Natural killer cell (primary cell): Measurements from ENCODE around the gene MED17. TPM values are rescaled to one million over a fixed set of nuclear protein-coding genes. Genes with fewer than 3 reads are reported as not detected.
A peak's percentile ranks its signal among the peaks of the same experiment; 100 is the strongest.

Experiments
- ATAC-seq, 3 donors: fragments of 150-1000 bp in 2 of 3; fragments of 200-7000 bp in 1 of 3; cut with Tn5 transposase; 1 replicate in 1 of 3; 2 replicates in 2 of 3; pipeline ENCODE4 v1.10.0; 2021; ENCODE audit warnings: mild to moderate bottlenecking in 2 of 3, moderate library complexity in 2 of 3
- DNase-seq, 2 donors: peaks; one replicate each; pipeline versions ENCODE4 v3.0.0 to v3.0.0-alpha.2; 2013 to 2021; ENCODE audit warnings: mixed read lengths in 1 of 2
- H3K27ac ChIP-seq: one replicate; pipeline ENCODE4 v1.5.1; 2013; ENCODE audit warnings: mild to moderate bottlenecking, low read length
- H3K27me3 ChIP-seq: one replicate; pipeline ENCODE4 v1.6.1; 2013; ENCODE audit warnings: low read length; ENCODE audit not compliant: control insufficient read depth, insufficient read depth
- H3K36me3 ChIP-seq: one replicate; pipeline ENCODE4 v1.6.1; 2013; ENCODE audit warnings: low read length; ENCODE audit not compliant: control insufficient read depth, insufficient read depth
- H3K4me1 ChIP-seq: one replicate; pipeline ENCODE4 v1.6.1; 2013; ENCODE audit warnings: low read length; ENCODE audit not compliant: control insufficient read depth, insufficient read depth
- H3K4me3 ChIP-seq: one replicate; pipeline ENCODE4 v1.5.1; 2013; ENCODE audit warnings: low read length
- H3K9me3 ChIP-seq: one replicate; pipeline ENCODE4 v1.6.1; 2013; ENCODE audit warnings: low read length; ENCODE audit not compliant: control insufficient read depth, insufficient read depth
- H3K27ac Mint-ChIP-seq, 2 donors: one replicate each; pipeline ENCODE4 v1.8.0; 2022; ENCODE audit warnings: mild to moderate bottlenecking in 2 of 2, mixed read lengths in 2 of 2, moderate library complexity in 1 of 2
- H3K27me3 Mint-ChIP-seq, 2 donors: one replicate each; pipeline ENCODE4 v1.8.0; 2022; ENCODE audit warnings: low read depth in 2 of 2, mixed read lengths in 2 of 2
- H3K36me3 Mint-ChIP-seq: one replicate; pipeline ENCODE4 v1.8.0; 2022; ENCODE audit warnings: mixed read lengths
- H3K4me1 Mint-ChIP-seq, 2 donors: one replicate each; pipeline ENCODE4 v1.8.0; 2022; ENCODE audit warnings: mixed read lengths in 2 of 2
- H3K4me3 Mint-ChIP-seq: one replicate; pipeline ENCODE4 v1.8.0; 2022; ENCODE audit warnings: mild to moderate bottlenecking, moderate library complexity, mixed read lengths
- H3K9me3 Mint-ChIP-seq, 2 donors: one replicate each; pipeline ENCODE4 v1.8.0; 2022; ENCODE audit warnings: mixed read lengths in 2 of 2
- CTCF ChIP-seq: fragments of 200-600 bp; IDR thresholded peaks from one replicate; pipeline ENCODE4 v1.8.0; 2022; ENCODE audit warnings: antibody characterized with exemption
- WGBS: methylation state at CpG from one replicate; pipeline ENCODE4 v1.1.7; 2013; ENCODE audit warnings: missing lambda C conversion rate; ENCODE audit not compliant: insufficient coverage; 5-methylcytosine and 5-hydroxymethylcytosine counted together
- intact Hi-C: fragments of 100-400 bp; cut with micrococcal nuclease; formaldehyde crosslinking; loops from one replicate; pipeline ENCODE4 v1.14.2; 2022
- total RNA-seq, 4 donors: library from RNA; stranded (reverse); fragments of 120-200 nt in 1 of 4; gene quantifications; one replicate each; pipeline versions ENCODE4 v1.2.3 to v1.2.4, GENCODE V29; 2013 to 2022

Gene MED17
- total RNA-seq, 3 donors from 2014 or later (not counting 1 experiment from before 2014, with no cell fraction given): 48.8 to 71.5 (median 66.4) TPM

- no peak for DNase-seq
- Mint-ChIP-seq H3K9me3 (no peaks in the 10 kb centered on the region), H3K4me1 (peaks cover 40 to 43% of the 10 kb centered on the region in 2 donors), H3K4me3 (peak overlapping the region; percentile 99), H3K36me3 (no peaks in the 10 kb centered on the region), H3K27ac (peak overlapping the region; percentile 83 to 91), H3K27me3 (no peaks in the 10 kb centered on the region)
- TF ChIP-seq CTCF: no peak
- intact Hi-C loops: loop anchor here (1.0 kb wide), 1 partner anchor 42 kb away; the partner anchor contains the start of genes C11orf54 and TAF1D
- Histone ChIP-seq H3K27me3 (no peaks in the 10 kb centered on the region), H3K27ac (peak overlapping the region; percentile 89), H3K4me1 (peaks cover 29% of the 10 kb centered on the region), H3K4me3 (peak overlapping the region; percentile 94), H3K36me3 (peaks cover 3% of the 10 kb centered on the region), H3K9me3 (no peaks in the 10 kb centered on the region)
- WGBS: under 1% methylated on average over 9 of the region's 10 CpGs
- peak; percentile 3 to 12 (median 10) for ATAC-seq
Observed at GRCh38 chr11:93783765-93784144, 327 bp upstream of the MED17 start.

DNA sequence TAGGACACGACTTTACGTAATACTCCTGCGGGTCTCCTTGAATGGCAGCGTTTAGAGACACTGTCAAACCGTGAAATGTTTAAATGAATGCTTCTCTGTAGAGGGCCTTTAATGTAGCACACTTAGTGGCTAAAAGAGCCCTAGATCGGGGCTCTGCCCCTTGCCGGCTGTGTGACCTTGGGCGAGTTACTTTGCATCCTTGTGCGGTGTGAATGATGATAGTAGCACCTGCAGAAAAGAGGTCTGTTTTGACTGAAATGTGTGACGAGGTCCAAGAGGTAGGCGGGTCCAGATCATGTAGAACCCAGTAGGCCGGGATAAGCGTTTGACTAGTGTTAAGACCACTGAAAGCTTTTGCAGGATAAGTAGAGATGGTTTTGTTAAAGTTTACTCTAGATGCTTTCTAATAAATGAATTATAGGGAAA, 866 bp downstream of the MED17 start:
- Mint-ChIP-seq H3K27ac (peak overlapping the region; percentile 83 to 91), H3K9me3 (no peaks in the 10 kb centered on the region), H3K4me1 (peaks cover 40 to 43% of the 10 kb centered on the region in 2 donors), H3K4me3 (peak overlapping the region; percentile 99), H3K36me3 (no peaks in the 10 kb centered on the region), H3K27me3 (no peaks in the 10 kb centered on the region)
- intact Hi-C loops: loop anchor here (1.0 kb wide), 1 partner anchor 44 kb away; the partner anchor contains the start of genes C11orf54 and TAF1D
- Histone ChIP-seq H3K9me3 (no peaks in the 10 kb centered on the region), H3K27me3 (no peaks in the 10 kb centered on the region), H3K4me1 (peaks cover 29% of the 10 kb centered on the region), H3K27ac (peak overlapping the region; percentile 89), H3K4me3 (peak overlapping the region; percentile 94), H3K36me3 (peaks cover 14% of the 10 kb centered on the region)
- DNase-seq: no peak
- WGBS: 0% methylated on average over 13 of the region's 13 CpGs
- peak; percentile 21 to 34 (median 24) for ATAC-seq
- TF ChIP-seq CTCF: no peak

DNA sequence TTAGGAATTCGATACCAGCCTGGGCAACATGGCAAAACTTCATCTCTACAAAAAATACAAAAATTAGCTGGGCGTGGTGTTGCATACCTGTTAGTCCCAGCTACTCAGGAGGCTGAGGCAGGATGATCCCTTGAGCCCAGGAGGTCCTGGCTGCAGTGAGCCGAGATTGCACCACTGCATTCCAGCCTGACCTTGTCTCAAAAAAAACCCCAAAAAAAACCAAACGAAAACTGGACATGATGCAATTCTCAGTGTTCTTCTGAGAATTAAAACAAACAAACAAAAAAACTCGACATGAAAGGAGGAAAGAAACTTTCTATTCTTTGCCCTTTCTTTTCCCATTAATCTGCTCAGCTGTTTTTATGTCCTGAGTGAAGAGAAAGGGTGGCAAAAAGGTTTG, 7.4 kb downstream of the MED17 start:
- DNase-seq: no peak

More for the DNA sequence above, 7.4 kb downstream of the MED17 start:
- H3K27me3 ChIP-seq: no peaks in the 10 kb centered on the region
- Mint-ChIP-seq H3K9me3 (no peaks in the 10 kb centered on the region), H3K27ac (no peak overlapping the region), H3K36me3 (peaks cover 4% of the 10 kb centered on the region), H3K27me3 (no peaks in the 10 kb centered on the region), H3K4me1 (peaks cover 17 to 19% of the 10 kb centered on the region in 2 donors), H3K4me3 (no peak overlapping the region)
- H3K4me3 ChIP-seq: no peak overlapping the region
- H3K9me3 ChIP-seq: no peaks in the 10 kb centered on the region
- H3K27ac ChIP-seq: no peak overlapping the region
- H3K36me3 ChIP-seq: peaks cover 69% of the 10 kb centered on the region
- 93% methylated on average over 4 of the region's 5 CpGs for WGBS
- peaks cover 8% of the 10 kb centered on the region for H3K4me1 ChIP-seq
- TF ChIP-seq CTCF: no peak
- intact Hi-C loops: no loop called here
- ATAC-seq: no peak
